GM12878 (cell line): ENCODE data around the gene GLI2. TPM values are rescaled to one million over a fixed set of nuclear protein-coding genes. Genes with fewer than 3 reads are reported as not detected.

Source experiments
- ATAC-seq: fragments of 200-7000 bp; cut with Tn5 transposase; 3 replicates; pipeline ENCODE4 v1.9.1; 2020; ENCODE audit warnings: mild to moderate bottlenecking, moderate library complexity
- BruUV-seq: library from RNA; stranded (reverse); fragments of 400-500 nt; replicated peaks from 2 replicates; lab custom pipeline; 2021; lab: Mats Ljungman, UMichigan
- CTCF ChIA-PET: fragments of 300-600 bp; sonication (Branson Sonifier 250); formaldehyde crosslinking; extraction: SDS; loops from one replicate; lab custom pipeline; 2021; ENCODE audit warnings: inconsistent platforms; lab: Yijun Ruan, JAX
- POLR2A ChIA-PET: fragments of 350-600 bp; formaldehyde crosslinking; extraction: SDS; loops from one replicate; lab custom pipeline; 2021; ENCODE audit warnings: inconsistent platforms; lab: Charles Lee
- RAD21 ChIA-PET: fragments of 300-600 bp; sonication (Branson Sonifier 250); formaldehyde crosslinking; loops from one replicate; lab custom pipeline; 2023; ENCODE audit warnings: antibody characterized with exemption; ENCODE audit not compliant: unreplicated experiment; lab: Charles Lee
- SMC1A ChIA-PET: fragments of 300-600 bp; sonication (Branson Sonifier 250); formaldehyde crosslinking; loops from one replicate; lab custom pipeline; 2023; ENCODE audit not compliant: unreplicated experiment, uncharacterized antibody; lab: Charles Lee
- DNase-seq: peaks from one replicate; pipeline ENCODE4 v3.0.0-alpha.2; 2011; ENCODE audit warnings: low read depth, low spot score
- FAIRE-seq: peaks from 3 replicates; lab custom pipeline; 2011; peaks lifted over from hg19 to GRCh38; lab: Jason Lieb, UNC
- H2AFZ ChIP-seq: 2 replicates; pipeline ENCODE4 v1.6.0; 2011; ENCODE audit warnings: low read depth, low read length, control low read depth; ENCODE audit not compliant: control insufficient read depth
- H3K27ac ChIP-seq: 2 replicates; pipeline ENCODE4 v1.5.1; 2011; ENCODE audit warnings: control low read depth; ENCODE audit not compliant: control insufficient read depth, insufficient read depth
- H3K27me3 ChIP-seq, 2 experiments: replicated peaks in 1 of 2; 2 replicates each; pipeline versions ENCODE4 v1.6.0 to v1.6.1; 2011; ENCODE audit warnings: low read length in 1 of 2; ENCODE audit not compliant: control insufficient read depth in 2 of 2, insufficient read depth in 2 of 2
- H3K36me3 ChIP-seq, 2 experiments: 2 replicates each; pipeline ENCODE4 v1.5.1; 2011; ENCODE audit warnings: low read length in 1 of 2; ENCODE audit not compliant: control insufficient read depth in 2 of 2, insufficient read depth in 2 of 2
- H3K4me1 ChIP-seq: 2 replicates; pipeline ENCODE4 v1.6.1; 2011; ENCODE audit warnings: mild to moderate bottlenecking, low read length, moderate library complexity, mixed read lengths; ENCODE audit not compliant: control insufficient read depth, insufficient read depth
- H3K4me2 ChIP-seq: 2 replicates; pipeline ENCODE4 v1.6.0; 2011; ENCODE audit warnings: control low read depth; ENCODE audit not compliant: control insufficient read depth, insufficient read depth
- H3K4me3 ChIP-seq: fragments of 200-600 bp; sonication (generic); 2 replicates; pipeline ENCODE4 v1.5.1; 2016
- H3K79me2 ChIP-seq: 2 replicates; pipeline ENCODE4 v1.6.0; 2011; ENCODE audit warnings: low read length; ENCODE audit not compliant: control insufficient read depth, insufficient read depth
- H3K9ac ChIP-seq: 2 replicates; pipeline ENCODE4 v1.8.0; 2011; ENCODE audit warnings: low read length, control low read depth, mixed read lengths; ENCODE audit not compliant: control insufficient read depth, insufficient read depth
- H3K9me3 ChIP-seq: replicated peaks from 3 replicates; pipeline ENCODE4 v1.5.1; 2011; ENCODE audit warnings: mild to moderate bottlenecking, low read length; ENCODE audit not compliant: control insufficient read depth, insufficient read depth
- H4K20me1 ChIP-seq: 2 replicates; pipeline ENCODE4 v1.6.0; 2011; ENCODE audit not compliant: control insufficient read depth, insufficient read depth
- CHD4 ChIP-seq: fragments of 200-600 bp; sonication (generic); IDR thresholded peaks from 2 replicates; pipeline ENCODE4 v1.6.1; 2016; ENCODE audit warnings: mild to moderate bottlenecking
- CREB1 ChIP-seq: IDR thresholded peaks from 2 replicates; pipeline ENCODE4 v1.6.1; 2012; ENCODE audit warnings: low read depth, mild to moderate bottlenecking, inconsistent platforms
- HDAC6 ChIP-seq: fragments of 200-600 bp; sonication (generic); IDR thresholded peaks from one replicate; pipeline ENCODE4 v1.8.0; 2017; ENCODE audit warnings: antibody characterized with exemption; ENCODE audit not compliant: unreplicated experiment
- IKZF1 ChIP-seq: fragments of 450-650 bp; conservative IDR thresholded peaks from 2 replicates; pipeline ENCODE4 v1.6.1; 2017; ENCODE audit warnings: antibody characterized with exemption, mild to moderate bottlenecking
- KDM1A ChIP-seq: fragments of 200-600 bp; sonication (generic); IDR thresholded peaks from 2 replicates; pipeline ENCODE4 v1.6.1; 2016; ENCODE audit warnings: borderline replicate concordance
- NR2C1 ChIP-seq: fragments of 450-650 bp; IDR thresholded peaks from 2 replicates; pipeline ENCODE4 v1.6.1; 2017; ENCODE audit warnings: antibody characterized with exemption, mild to moderate bottlenecking, moderate library complexity
- PML ChIP-seq: IDR thresholded peaks from 2 replicates; pipeline ENCODE4 v1.6.1; 2012; ENCODE audit warnings: low read length, inconsistent platforms
- RFX5 ChIP-seq: IDR thresholded peaks from 2 replicates; pipeline ENCODE4 v1.6.1; 2011; ENCODE audit warnings: low read depth, low read length, improper control_type of control experiment
- SMC3 ChIP-seq: IDR thresholded peaks from 2 replicates; pipeline ENCODE4 v1.6.1; 2011; ENCODE audit warnings: low read length, improper control_type of control experiment, borderline replicate concordance
- ZZZ3 ChIP-seq: IDR thresholded peaks from 2 replicates; pipeline ENCODE4 v1.6.1; 2011; ENCODE audit warnings: low read depth; ENCODE audit not compliant: control insufficient read depth, insufficient read length
- WGBS: methylation state at CpG from one replicate; pipeline ENCODE4 v1.1.6; 2016; ENCODE audit warnings: low lambda C conversion rate; ENCODE audit not compliant: insufficient replicate concordance, insufficient coverage; ENCODE audit errors: missing lambda C conversion rate; 5-methylcytosine and 5-hydroxymethylcytosine counted together
- in situ Hi-C: fragments of 300-500 bp; cut with MboI; formaldehyde crosslinking; loops from 9 replicates; pipeline ENCODE4 v1.14.3; 2018; ENCODE audit warnings: mixed read lengths
- intact Hi-C: fragments of 100-400 bp; cut with micrococcal nuclease; formaldehyde crosslinking; loops from one replicate; pipeline ENCODE4 v1.14.2; 2022; ENCODE audit not compliant: unreplicated experiment
- polyA plus RNA-seq, 11 experiments: library from polyadenylated mRNA; depleted of rRNA in 4 of 11; unstranded in 6 of 11; stranded (reverse) in 5 of 11; fragments of >200 nt; fragmentation: Nextera tagmentation in 4 of 11; fragmentation: Illumina TruSeq in 1 of 11; extraction: Ambion mirVana in 4 of 11; extraction: Trizol in 1 of 11; gene quantifications; 1 replicate in 1 of 11; 2 replicates in 10 of 11; pipeline versions ENCODE4 v1.2.1 to v1.2.3, GENCODE V29; 2011 to 2016; ENCODE audit warnings: inconsistent platforms in 2 of 11, missing spikeins in 2 of 11, low read depth in 1 of 11
- total RNA-seq, 4 experiments: library from RNA; depleted of rRNA in 3 of 4; stranded (reverse); fragments of >200 nt in 3 of 4; fragmentation: Illumina TruSeq in 1 of 4; extraction: Trizol in 1 of 4; gene quantifications; 2 replicates each; pipeline versions ENCODE4 v1.2.1 to v1.2.3, GENCODE V29; 2013 to 2021
- TF ChIP-seq, protein P1 (sequence below): fragments of 450-650 bp; formaldehyde crosslinking; IDR thresholded peaks from 2 replicates; pipeline ENCODE4 v1.5.0; 2022; ENCODE audit warnings: mild to moderate bottlenecking, missing genetic modification characterization
- TF ChIP-seq, protein P2 (sequence below): fragments of 150-350 bp; IDR thresholded peaks from 2 replicates; pipeline ENCODE4 v1.6.1; 2014; ENCODE audit warnings: mild to moderate bottlenecking, low read depth, low read length
- TF ChIP-seq, protein P3 (sequence below): fragments of 450-650 bp; formaldehyde crosslinking; IDR thresholded peaks from 2 replicates; pipeline ENCODE4 v1.4.0; 2022; ENCODE audit warnings: mild to moderate bottlenecking, moderate library complexity

The GLI2 gene
- total and polyA plus RNA-seq, 10 of the 15 experiments (the other 5 are each of a cell fraction or from before 2014, with no cell fraction given): 0.01 TPM; not detected in 9

DNA sequence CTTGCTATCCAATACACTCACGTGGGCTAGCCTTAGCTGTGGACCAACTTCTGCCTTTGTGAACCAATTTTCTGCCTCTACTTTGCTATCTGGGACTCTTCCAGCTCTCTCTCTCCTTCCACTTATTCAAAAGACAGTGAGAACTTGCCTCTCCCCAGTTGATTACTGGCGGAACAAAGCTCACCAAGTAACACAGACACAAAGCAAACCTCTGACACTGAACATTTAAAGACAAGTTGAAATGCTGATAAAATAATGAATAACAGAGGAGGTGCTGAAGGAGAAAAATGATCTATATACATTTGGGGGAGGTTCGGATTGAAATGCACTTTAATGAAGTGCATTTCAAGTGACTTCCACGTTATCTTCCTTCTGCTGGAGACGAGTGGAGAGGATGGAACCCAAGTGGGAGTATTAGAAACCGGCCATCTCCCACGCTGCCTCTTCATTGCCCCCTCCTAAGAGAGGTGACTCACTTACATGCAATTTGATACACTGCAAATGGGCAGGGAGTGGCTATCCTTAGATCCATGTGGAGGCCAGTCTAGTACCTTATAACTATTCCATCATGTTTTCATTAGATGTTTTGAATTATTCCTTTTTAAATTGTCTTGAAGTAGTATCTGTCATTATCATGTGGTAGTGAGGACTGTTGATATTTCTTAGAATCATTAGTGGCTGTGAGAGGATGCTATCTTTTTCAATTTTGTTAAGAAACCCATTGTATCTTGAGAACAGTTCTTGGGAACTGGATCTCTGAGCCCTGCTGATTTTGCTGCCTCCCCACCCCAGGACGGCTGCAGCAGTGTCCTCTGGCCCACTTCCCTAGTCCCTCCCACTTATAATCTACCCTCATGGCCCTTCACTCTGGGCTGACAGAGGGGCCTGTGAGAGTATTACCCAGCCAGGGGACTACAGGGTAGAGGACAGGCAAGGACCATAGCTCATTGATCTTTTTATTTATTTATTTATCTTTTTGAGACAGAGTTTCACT is 6.0 kb upstream of the GLI2 start:
- Histone ChIP-seq H3K27ac (no peak overlapping the region), H3K4me1 (no peaks in the 10 kb centered on the region), H3K79me2 (no peaks in the 10 kb centered on the region), H3K9ac (no peak overlapping the region), H3K9me3 (no peaks in the 10 kb centered on the region), H3K4me2 (no peak overlapping the region), H2AFZ (no peak overlapping the region), H3K27me3 (peaks cover 0 to 3% of the 10 kb centered on the region in 2 experiments; a peak in 2 of 4 replicates), H4K20me1 (no peaks in the 10 kb centered on the region), H3K4me3 (no peak overlapping the region), H3K36me3 (no peaks in the 10 kb centered on the region)
- RAD21 ChIA-PET: no interaction called here
- SMC1A ChIA-PET: no interaction called here
- POLR2A ChIA-PET: no interaction called here
- TF ChIP-seq HDAC6 (no peak), RFX5 (no peak), PML (no peak), ZZZ3 (no peak), KDM1A (no peak), SMC3 (no peak), NR2C1 (no peak), CREB1 (no peak), IKZF1 (no peak), CHD4 (no peak)
- TF ChIP-seq, protein P1, sequence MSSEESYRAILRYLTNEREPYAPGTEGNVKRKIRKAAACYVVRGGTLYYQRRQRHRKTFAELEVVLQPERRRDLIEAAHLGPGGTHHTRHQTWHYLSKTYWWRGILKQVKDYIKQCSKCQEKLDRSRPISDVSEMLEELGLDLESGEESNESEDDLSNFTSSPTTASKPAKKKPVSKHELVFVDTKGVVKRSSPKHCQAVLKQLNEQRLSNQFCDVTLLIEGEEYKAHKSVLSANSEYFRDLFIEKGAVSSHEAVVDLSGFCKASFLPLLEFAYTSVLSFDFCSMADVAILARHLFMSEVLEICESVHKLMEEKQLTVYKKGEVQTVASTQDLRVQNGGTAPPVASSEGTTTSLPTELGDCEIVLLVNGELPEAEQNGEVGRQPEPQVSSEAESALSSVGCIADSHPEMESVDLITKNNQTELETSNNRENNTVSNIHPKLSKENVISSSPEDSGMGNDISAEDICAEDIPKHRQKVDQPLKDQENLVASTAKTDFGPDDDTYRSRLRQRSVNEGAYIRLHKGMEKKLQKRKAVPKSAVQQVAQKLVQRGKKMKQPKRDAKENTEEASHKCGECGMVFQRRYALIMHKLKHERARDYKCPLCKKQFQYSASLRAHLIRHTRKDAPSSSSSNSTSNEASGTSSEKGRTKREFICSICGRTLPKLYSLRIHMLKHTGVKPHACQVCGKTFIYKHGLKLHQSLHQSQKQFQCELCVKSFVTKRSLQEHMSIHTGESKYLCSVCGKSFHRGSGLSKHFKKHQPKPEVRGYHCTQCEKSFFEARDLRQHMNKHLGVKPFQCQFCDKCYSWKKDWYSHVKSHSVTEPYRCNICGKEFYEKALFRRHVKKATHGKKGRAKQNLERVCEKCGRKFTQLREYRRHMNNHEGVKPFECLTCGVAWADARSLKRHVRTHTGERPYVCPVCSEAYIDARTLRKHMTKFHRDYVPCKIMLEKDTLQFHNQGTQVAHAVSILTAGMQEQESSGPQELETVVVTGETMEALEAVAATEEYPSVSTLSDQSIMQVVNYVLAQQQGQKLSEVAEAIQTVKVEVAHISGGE (CRISPR knock-in tag): no peak
- TF ChIP-seq, protein P2, sequence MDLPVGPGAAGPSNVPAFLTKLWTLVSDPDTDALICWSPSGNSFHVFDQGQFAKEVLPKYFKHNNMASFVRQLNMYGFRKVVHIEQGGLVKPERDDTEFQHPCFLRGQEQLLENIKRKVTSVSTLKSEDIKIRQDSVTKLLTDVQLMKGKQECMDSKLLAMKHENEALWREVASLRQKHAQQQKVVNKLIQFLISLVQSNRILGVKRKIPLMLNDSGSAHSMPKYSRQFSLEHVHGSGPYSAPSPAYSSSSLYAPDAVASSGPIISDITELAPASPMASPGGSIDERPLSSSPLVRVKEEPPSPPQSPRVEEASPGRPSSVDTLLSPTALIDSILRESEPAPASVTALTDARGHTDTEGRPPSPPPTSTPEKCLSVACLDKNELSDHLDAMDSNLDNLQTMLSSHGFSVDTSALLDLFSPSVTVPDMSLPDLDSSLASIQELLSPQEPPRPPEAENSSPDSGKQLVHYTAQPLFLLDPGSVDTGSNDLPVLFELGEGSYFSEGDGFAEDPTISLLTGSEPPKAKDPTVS: no peak
- TF ChIP-seq, protein P3, sequence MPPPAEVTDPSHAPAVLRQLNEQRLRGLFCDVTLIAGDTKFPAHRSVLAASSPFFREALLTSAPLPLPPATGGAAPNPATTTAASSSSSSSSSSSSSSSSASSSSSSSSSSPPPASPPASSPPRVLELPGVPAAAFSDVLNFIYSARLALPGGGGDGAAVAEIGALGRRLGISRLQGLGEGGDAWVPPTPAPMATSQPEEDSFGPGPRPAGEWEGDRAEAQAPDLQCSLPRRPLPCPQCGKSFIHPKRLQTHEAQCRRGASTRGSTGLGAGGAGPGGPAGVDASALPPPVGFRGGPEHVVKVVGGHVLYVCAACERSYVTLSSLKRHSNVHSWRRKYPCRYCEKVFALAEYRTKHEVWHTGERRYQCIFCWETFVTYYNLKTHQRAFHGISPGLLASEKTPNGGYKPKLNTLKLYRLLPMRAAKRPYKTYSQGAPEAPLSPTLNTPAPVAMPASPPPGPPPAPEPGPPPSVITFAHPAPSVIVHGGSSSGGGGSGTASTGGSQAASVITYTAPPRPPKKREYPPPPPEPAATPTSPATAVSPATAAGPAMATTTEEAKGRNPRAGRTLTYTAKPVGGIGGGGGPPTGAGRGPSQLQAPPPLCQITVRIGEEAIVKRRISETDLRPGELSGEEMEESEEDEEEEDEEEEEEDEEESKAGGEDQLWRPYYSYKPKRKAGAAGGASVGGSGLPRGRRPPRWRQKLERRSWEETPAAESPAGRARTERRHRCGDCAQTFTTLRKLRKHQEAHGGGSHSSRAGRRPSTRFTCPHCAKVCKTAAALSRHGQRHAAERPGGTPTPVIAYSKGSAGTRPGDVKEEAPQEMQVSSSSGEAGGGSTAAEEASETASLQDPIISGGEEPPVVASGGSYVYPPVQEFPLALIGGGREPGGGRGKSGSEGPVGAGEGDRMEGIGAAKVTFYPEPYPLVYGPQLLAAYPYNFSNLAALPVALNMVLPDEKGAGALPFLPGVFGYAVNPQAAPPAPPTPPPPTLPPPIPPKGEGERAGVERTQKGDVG (CRISPR knock-in tag): no peak
- no TSS peak for BruUV-seq
- intact Hi-C loops: no loop called here
- ATAC-seq (no peak), FAIRE-seq (no peak), DNase-seq (no peak)
- CTCF ChIA-PET: no interaction called here
- in situ Hi-C loops: no loop called here
- WGBS: 7% methylated on average over 8 of the region's 8 CpGs
